Breast epithelium (tissue), 4 donors: Measurements from ENCODE around the gene AHNAK. TPM values are rescaled to one million over a fixed set of nuclear protein-coding genes. Genes with fewer than 3 reads are reported as not detected.

ENCODE experiments used
- DNase-seq, 2 donors: peaks; one replicate each; pipeline ENCODE4 v3.0.0-alpha.2; 2019; ENCODE audit warnings: low spot score in 2 of 2
- H3K27ac ChIP-seq, 2 donors: fragments of 200-600 bp; sonication (generic) in 1 of 2; one replicate each; pipeline ENCODE4 v1.5.1; 2016 to 2019; ENCODE audit warnings: mild to moderate bottlenecking in 1 of 2
- H3K27me3 ChIP-seq, 2 donors: fragments of 200-600 bp; sonication (generic) in 1 of 2; one replicate each; pipeline versions ENCODE4 v1.5.1 to v1.6.0; 2017 to 2019; ENCODE audit warnings: control low read depth in 1 of 2, mild to moderate bottlenecking in 1 of 2
- H3K36me3 ChIP-seq: fragments of 200-600 bp; one replicate; pipeline ENCODE4 v1.5.1; 2019
- H3K4me1 ChIP-seq, 2 donors: fragments of 200-600 bp; sonication (generic); one replicate each; pipeline ENCODE4 v1.5.1; 2016 to 2019; ENCODE audit warnings: control low read depth in 1 of 2
- H3K4me3 ChIP-seq, 3 donors: fragments of 200-600 bp; sonication (generic); 1 replicate in 2 of 3; 2 replicates in 1 of 3; pipeline ENCODE4 v1.5.1; 2016 to 2019; ENCODE audit warnings: mild to moderate bottlenecking in 3 of 3, moderate library complexity in 2 of 3
- H3K9me3 ChIP-seq, 2 donors: fragments of 200-600 bp; sonication (generic) in 1 of 2; one replicate each; pipeline ENCODE4 v1.5.1; 2016 to 2019; ENCODE audit warnings: control low read depth in 1 of 2
- CTCF ChIP-seq, 3 donors: fragments of 450-650 bp; IDR thresholded peaks; one replicate each; pipeline ENCODE4 v1.5.1; 2016 to 2017; ENCODE audit warnings: antibody characterized with exemption in 3 of 3, mild to moderate bottlenecking in 3 of 3, moderate library complexity in 3 of 3
- POLR2A ChIP-seq: fragments of 450-650 bp; IDR thresholded peaks from one replicate; pipeline ENCODE4 v1.6.1; 2016; ENCODE audit warnings: antibody characterized with exemption, mild to moderate bottlenecking, moderate library complexity
- POLR2AphosphoS5 ChIP-seq, 3 donors: sonication (generic); formaldehyde crosslinking; IDR thresholded peaks; one replicate each; pipeline ENCODE4 v1.6.1; 2017; ENCODE audit warnings: antibody characterized with exemption in 3 of 3
- intact Hi-C: fragments of 100-400 bp; cut with DNase I; formaldehyde crosslinking; loops from one replicate; pipeline ENCODE4 v1.15.1; 2023; ENCODE audit warnings: low total_unique reads
- total RNA-seq, 3 donors: library from RNA; depleted of rRNA; stranded (reverse); fragments of >200 nt; gene quantifications; one replicate each; pipeline ENCODE4 v1.1.0, GENCODE V29; 2016

Gene AHNAK
- total RNA-seq, 3 donors from 2014 or later, result 636 to 1,393 (median 1,040) TPM

DNA sequence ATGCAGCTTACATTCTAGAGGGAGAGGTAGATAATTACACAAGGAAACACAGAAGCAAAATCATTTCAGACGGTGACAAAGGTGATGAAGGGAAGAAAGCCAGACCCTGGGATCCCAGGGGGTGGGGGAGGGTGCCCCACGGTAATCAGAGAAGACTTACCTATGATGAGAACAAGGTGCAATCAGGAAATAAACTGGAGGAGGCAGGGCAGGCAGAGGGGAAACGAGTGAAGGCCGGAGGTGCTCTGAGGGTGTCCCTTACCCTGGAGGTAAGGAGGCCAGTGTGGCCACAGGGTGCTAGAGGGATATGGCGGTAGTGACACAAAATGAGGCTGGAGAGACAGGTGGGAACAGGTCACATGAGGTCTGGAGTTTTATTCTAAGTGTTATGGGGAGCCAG is 141.7 kb downstream of the AHNAK start:
- peak overlapping the region in 1 of 2 donors; percentile 48 for H3K27ac ChIP-seq

DNA sequence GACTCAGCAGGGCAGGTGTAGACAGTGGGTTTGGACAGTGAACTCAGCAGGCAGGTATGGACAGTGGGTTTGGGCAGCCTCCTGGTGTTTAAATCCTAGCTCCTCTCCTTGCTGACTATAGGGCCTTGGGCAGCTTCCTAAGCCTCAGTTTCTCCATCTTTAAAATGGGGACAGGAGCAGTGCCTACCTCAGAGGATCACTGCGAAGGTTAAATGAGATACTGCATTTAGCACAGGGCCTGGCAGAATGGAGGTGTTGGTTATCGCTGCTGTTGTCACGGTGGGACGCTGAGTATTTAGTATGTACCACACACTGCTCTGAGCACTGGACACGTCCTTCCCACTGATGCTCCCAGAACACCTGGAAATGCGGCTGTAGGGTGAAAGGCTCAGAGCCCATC is 142.2 kb downstream of the AHNAK start:
- no peak for DNase-seq
- no peaks in the 10 kb centered on the region for H3K36me3 ChIP-seq
- H3K27me3 ChIP-seq, result no peaks in the 10 kb centered on the region
- TF ChIP-seq POLR2AphosphoS5 (IDR thresholded peaks at IDR 0.05), result no peak
- TF ChIP-seq POLR2A, result no peak
- TF ChIP-seq CTCF (IDR thresholded peaks at IDR 0.05), result no peak
- no peak overlapping the region for H3K4me3 ChIP-seq
- H3K4me1 ChIP-seq, result peaks cover 16 to 34% of the 10 kb centered on the region in 2 donors
- peak overlapping the region; percentile 48 to 89 for H3K27ac ChIP-seq
- intact Hi-C loops, result no loop called here
- H3K9me3 ChIP-seq, result no peaks in the 10 kb centered on the region

More for the DNA sequence above, 141.7 kb downstream of the AHNAK start:
- H3K9me3 ChIP-seq, result no peaks in the 10 kb centered on the region
- H3K4me3 ChIP-seq, result no peak overlapping the region
- no peak for DNase-seq
- TF ChIP-seq CTCF (IDR thresholded peaks at IDR 0.05), result no peak
- no peak for TF ChIP-seq POLR2A
- TF ChIP-seq POLR2AphosphoS5 (IDR thresholded peaks at IDR 0.05), result no peak
- no peaks in the 10 kb centered on the region for H3K27me3 ChIP-seq
- no peaks in the 10 kb centered on the region for H3K36me3 ChIP-seq
- intact Hi-C loops, result no loop called here
- peaks cover 11 to 30% of the 10 kb centered on the region in 2 donors for H3K4me1 ChIP-seq

GRCh38 chr11:62402960-62403730 is 143.5 kb downstream of the AHNAK start:
- Histone ChIP-seq H3K9me3 (no peaks in the 10 kb centered on the region), H3K27ac (peak overlapping the region; percentile 89 to 97), H3K27me3 (no peaks in the 10 kb centered on the region), H3K4me1 (peaks cover 18 to 39% of the 10 kb centered on the region in 2 donors), H3K36me3 (no peaks in the 10 kb centered on the region), H3K4me3 (no peak overlapping the region)
- intact Hi-C loops, result no loop called here
- peak in 1 of 2 donors; percentile 73 for DNase-seq
- no peak for TF ChIP-seq POLR2A
- no peak for TF ChIP-seq POLR2AphosphoS5 (IDR thresholded peaks at IDR 0.05)
- no peak for TF ChIP-seq CTCF (IDR thresholded peaks at IDR 0.05)

- TF ChIP-seq POLR2AphosphoS5 (IDR thresholded peaks at IDR 0.05) (no peak), POLR2A (no peak), CTCF (IDR thresholded peaks at IDR 0.05) (no peak)
- Histone ChIP-seq H3K4me1 (peaks cover 18 to 39% of the 10 kb centered on the region in 2 donors), H3K27me3 (no peaks in the 10 kb centered on the region), H3K9me3 (no peaks in the 10 kb centered on the region), H3K36me3 (no peaks in the 10 kb centered on the region), H3K4me3 (peak overlapping the region in 2 of 3 donors; percentile 31 to 49), H3K27ac (peak overlapping the region; percentile 89 to 97)
- DNase-seq, result peak; percentile 60 to 74
- intact Hi-C loops, result no loop called here
Observed at GRCh38 chr11:62402226-62402959, 144.2 kb downstream of the AHNAK start.

- Histone ChIP-seq H3K4me1 (peaks cover 18 to 39% of the 10 kb centered on the region in 2 donors), H3K27ac (peak overlapping the region; percentile 89 to 97)
Observed at GRCh38 chr11:62401811-62402210, 144.8 kb downstream of the AHNAK start.

More at GRCh38 chr11:62401811-62402210, 144.8 kb downstream of the AHNAK start:
- TF ChIP-seq POLR2AphosphoS5 (IDR thresholded peaks at IDR 0.05) (no peak), CTCF (IDR thresholded peaks at IDR 0.05) (no peak), POLR2A (no peak)
- intact Hi-C loops, result no loop called here
- DNase-seq, result peak in 1 of 2 donors; percentile 63
- H3K4me3 ChIP-seq, result peak overlapping the region in 2 of 3 donors; percentile 31 to 49
- H3K9me3 ChIP-seq, result no peaks in the 10 kb centered on the region
- no peaks in the 10 kb centered on the region for H3K27me3 ChIP-seq
- H3K36me3 ChIP-seq, result no peaks in the 10 kb centered on the region
